Caki2 (cell line): ENCODE measurements around the gene DFFB. TPM values are rescaled to one million over a fixed set of nuclear protein-coding genes. Genes with fewer than 3 reads are reported as not detected.

Experiments used
- DNase-seq: peaks from one replicate; pipeline ENCODE4 v3.0.0-alpha.2; 2015; ENCODE audit warnings: low read depth
- in situ Hi-C: cut with HindIII; loops from 2 replicates; pipeline ENCODE4 v1.10.0; 2016; ENCODE audit warnings: low sequenced_read_pairs, low pct_unique_long_range_greater_than_20kb, mixed read lengths
- total RNA-seq: library from RNA; depleted of rRNA; stranded (reverse); fragments of >200 nt; shearing (Covaris generic); gene quantifications from 2 replicates; pipeline ENCODE4 v1.2.3, GENCODE V29; 2014; ENCODE audit warnings: low replicate concordance

Gene DFFB
- total RNA-seq, 1 experiment from 2014 or later, result 27.9 TPM

DNA sequence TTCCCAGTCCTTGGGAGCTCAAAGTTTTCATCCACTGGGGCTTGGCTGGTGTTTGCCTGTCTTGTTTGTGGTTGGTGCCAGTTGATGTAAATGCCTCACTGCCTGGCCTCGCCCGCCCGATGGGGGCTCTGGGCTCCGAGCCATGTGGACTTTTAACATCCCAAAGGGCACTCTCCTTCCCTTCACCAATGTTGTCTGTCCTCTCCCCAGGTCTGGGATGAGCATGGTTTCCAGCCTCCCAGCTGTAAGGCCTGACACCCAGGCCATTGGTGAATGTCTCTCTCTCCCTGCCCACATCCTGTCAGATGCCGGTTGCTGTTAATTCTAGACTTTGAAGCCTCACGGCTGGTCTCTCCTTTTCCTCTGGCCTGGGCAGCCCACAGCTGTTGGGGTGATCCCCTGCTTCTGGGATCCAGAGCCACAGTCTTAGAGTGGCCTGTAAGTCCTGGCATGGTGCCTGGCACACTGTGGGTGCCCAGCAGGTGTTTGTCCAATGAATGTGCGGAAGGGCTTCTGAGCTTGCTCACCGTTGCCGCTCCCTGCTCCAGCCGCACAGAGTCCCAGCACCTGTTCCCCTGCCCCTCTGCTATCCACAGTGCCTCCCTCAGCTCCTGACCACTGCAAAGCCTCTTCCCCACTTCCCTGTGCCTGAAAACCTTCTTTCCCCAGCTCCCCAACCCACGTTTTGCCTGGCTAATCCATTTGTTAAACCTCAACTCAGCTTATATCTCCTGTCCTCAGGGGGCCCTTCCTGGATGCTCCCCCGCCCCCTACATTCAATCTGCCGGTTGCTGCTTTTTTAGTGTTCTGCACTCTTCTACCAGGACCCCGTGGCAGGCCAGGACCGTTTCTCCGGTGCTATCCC lies 46.1 kb downstream of the DFFB start:
- no peak for DNase-seq
- in situ Hi-C loops, result no loop called here

DNA sequence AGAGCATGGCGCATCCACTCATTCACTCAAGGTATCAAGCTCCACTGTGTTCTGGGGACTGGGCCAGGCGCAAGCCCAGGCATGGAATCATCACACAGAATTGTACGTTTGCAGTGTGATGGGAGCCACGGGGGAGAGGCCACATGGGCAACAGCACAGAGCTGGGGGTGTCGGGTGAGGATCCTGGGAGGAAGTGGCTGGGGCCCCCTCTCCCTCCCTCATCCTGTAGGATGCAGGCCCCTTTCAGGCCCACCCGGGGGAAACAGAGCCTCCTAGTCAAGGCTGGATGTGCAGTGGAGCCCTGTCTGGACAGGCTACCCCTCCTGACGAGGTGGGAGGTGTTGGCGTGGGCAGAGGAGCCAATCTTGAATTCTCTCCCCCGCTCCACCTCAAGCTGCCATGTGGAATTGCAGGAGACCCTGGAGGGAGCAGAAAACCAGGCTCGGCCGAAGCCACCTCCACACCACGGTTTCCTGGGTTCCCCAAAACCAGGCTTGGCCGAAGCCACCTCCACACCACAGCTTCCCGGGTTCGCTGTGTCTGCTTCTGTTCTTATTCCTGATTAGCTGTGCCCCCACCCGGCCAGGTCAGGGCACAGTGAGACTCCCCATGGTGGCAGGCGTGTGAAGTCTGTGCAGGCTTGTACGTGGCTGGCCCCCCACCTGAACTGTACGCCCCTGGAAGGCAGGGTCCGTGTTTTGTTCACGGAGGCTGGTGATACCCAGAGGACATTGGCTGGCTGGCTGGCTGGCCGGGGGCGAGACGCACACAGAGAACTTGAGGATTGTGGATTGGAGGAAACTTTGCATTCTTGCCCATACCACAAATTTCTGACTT lies 46.9 kb downstream of the DFFB start:
- in situ Hi-C loops, result no loop called here

DNA sequence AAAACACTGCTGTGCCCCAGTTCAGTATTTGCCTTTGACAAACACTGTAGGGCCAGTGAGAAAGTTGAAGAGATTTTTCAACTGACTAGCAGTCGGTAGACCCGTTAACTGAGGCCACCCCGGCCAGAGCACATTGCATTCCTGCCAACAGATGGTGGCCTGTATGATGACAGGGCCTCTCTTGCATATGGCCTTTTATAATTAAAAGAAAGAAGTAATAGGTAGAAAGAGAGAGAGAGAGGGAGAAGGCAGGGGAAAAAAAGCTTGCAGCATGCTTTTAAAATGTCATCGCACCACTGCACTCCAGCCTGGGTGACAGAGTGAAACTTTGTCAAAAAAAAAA lies 47.5 kb downstream of the DFFB start:
- no peak for DNase-seq
- in situ Hi-C loops, result no loop called here

More for the DNA sequence above, 46.9 kb downstream of the DFFB start:
- no peak for DNase-seq

DNA sequence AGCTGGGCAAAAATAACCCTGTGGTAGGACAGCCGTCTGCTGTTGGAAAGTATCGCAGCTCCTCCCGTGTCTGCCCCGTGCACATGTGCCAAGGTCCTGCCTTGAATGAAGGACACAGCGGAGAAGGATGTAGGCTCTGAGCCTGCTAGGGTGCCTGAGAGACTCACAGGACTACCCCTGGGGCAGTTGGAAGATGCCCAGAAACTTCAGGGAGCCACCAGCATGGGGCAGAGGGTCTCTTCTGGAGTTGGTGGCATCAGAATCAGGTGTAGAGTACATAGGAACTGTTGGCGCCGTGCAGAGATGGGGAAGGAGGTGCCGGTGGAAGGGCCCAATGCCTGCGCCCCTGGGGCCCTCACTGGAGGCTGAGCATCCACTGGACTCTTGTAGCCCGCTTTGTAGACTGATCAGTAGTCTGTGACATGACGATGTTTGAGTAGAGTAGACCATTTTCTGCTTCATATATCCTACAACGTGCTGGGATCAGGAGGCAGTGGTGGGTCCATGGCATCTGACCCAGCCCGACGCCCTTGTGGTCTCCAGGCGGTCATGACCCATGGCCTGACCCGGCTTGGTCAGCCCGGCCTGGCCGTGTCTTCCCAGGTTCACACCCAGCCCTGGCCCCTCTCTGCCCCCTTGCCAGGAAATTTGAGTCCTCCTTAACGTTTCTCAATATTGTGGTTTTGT lies 48.1 kb downstream of the DFFB start:
- in situ Hi-C loops, result no loop called here

DNA sequence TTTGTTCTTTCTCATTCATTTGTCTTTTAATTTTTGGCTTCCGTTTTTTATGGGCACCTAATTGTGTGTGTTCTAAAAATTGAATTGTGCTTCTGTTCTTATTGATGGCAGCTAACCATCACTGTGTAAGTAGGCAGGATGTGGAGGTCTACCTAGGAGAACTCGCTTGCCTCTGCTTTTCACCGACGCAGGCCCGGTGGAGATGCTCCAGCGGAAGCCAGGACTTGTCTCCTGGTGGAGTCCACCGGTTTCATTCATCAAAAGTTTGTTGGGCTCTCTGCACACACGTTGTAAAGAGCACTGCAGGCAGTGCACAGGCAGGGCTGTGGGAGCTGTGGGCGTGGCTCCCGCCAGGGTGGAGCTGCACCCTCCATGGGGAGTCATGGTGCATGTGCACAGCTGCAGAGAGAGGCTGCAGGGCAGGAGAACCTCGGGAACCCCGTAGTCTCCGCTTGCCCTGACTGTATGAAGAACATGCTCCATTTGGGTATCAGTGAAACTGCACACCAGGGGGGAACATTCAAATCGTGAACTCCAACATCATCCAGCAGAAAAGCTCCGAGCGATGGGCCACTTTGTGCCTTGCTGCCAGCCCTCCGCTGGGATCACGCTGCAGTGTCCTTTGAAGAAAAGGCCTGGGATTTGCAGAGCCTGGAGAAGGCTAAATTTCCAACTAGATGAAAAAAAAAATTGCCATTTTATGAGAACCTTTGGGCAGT lies 48.8 kb downstream of the DFFB start:
- DNase-seq, result no peak
- in situ Hi-C loops, result no loop called here

More for the DNA sequence above, 48.1 kb downstream of the DFFB start:
- no peak for DNase-seq

DNA sequence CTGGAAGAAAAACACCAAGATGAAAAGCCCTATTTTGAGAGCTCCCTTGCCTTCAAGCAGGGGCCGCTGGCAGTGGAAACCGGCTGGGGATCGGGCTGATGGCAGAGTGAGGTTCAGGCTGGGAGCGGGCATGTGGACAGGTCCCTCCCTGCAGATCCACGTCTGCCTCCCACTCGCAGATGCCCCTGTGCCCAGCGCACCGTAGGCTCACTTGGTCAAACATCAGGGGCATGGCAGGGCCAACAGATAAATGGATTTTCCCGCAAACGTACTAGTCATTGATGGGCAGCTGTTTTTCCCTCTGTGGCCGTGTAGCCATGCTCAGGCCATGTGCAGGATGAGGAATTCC lies 49.4 kb downstream of the DFFB start:
- no peak for DNase-seq
- in situ Hi-C loops, result no loop called here

DNA sequence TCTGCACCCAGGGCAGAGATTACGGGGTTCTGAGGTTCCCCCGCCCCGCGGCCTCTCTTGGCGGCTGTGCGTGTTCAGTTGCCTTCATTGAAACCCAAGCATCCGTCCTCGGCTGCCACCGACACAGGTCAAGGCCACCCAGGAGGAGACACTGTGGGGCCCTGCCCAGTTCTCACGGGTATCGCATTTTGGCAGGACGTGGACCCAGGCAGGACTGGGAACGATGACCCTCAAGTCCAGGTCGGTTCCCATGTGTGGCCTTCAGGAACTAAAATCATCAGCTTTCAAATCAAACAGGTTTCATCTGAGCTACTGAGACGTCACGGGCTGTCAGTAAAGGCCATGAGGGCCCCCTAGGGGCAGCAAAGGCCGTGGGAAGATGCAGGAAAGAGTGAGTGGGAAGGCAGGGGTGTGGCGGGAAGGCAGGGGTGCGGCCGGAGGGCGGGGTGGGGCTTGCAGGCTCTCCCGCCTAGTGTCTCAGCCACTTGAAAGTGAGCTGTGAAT lies 49.8 kb downstream of the DFFB start:
- DNase-seq, result no peak
- in situ Hi-C loops, result no loop called here

DNA sequence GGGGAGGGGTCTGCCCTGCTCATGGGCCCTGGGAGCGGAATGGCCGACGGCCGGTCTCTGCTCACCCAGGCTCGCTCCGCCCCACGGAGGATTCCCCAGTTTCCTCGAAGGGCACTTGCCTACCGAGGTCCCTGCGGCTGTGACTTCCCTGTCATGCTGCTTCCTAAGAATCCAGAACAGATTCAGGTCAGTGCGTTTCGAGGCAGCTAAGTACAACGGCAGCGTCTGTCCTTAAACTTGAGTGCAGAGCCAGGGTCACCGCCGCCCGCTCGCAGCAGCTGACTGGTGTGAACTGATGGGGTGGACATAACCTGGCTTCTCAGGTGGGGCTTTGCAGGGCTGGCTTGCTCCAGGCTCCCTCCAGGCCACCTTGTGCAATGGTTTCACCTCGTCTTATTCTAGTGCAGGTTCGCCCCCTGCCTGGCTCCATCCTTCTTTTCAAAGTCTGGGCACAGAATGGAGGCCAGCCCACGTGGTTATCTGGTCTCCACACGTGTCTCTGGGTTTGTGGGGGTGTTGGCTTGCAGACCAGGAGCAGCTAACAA lies 50.4 kb downstream of the DFFB start:
- no peak for DNase-seq
- in situ Hi-C loops, result no loop called here

DNA sequence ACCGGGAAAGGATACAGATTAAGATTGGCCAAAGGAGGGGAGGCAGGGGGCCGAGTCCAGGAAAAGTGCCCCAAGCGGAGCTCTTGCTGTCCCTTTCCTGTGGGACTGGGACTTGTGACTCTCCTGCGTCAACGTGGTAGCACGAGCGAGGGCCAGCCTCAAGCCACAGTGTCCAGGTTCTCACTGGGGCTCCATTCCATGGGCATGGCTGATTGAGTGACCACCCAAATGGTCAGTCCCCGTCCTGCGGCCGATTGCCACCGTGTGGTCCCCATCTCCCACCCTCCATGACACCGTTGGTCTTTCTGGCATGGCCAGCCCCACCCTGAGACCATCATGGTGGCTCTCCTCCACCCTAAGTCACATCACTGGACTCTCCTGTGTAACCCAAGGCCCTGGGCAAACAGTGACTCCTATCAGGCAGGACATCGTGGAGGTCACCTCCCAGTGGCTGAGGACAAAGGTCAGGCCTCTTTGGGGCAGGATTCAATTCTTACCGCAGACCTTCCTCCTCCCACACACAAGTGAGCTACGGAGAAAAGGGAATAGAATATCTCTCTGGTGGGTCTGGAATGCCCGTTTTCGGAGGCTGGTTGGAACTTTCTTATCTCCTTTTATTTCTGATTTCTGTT lies 51.7 kb downstream of the DFFB start:
- DNase-seq, result no peak
- in situ Hi-C loops, result no loop called here

DNA sequence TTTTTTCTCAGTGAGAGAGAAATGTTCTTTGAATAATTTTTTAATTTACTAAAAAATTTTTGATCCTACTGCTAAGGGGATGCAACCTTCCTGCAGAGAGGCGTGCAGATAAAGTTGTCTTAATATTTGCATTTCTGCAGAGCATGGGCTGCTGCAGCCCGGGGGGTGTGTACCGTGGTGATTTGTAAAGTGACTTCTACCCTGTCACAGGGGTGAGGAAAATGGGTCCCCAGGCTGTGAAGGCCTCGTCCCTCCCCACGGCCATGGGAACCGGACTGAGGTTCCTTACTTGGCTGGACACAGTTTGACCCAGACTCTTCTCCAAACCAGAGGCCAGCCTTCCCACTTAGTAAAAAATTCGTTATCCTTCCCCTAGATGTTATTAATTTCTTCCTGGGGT lies 52.3 kb downstream of the DFFB start:
- DNase-seq, result no peak
- in situ Hi-C loops, result no loop called here

DNA sequence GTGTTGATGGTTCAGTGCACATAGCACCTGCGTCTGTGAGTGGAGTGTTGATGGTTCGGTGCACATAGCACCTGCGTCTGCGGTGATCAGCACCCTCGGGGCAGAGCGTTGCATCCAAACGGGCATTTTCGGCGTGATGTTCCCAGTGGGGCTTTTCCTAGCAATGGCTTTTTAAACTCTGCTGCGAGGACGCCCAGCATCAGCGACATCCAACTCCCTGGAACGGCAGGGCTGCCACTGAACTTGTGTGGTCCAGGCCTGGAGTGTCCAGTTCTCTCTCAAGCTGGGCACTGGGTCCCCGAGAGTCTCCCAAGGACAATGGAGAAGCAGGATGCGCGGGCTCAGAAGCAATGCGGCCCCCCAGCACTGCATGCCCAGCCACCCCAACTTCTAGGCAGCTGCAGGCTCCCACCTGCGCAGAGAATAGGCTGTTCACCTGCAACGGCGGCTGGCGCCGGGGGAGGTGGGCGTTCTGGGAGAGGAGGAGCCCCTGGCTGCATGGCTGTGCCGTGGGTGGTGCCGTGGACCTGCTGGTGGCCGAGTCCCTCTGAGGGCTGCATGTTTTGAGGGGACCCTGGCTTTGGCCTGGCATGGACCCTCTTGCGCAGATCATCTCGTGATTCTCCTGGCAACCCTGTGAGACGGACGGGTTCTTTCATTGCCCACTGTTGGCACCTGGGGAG lies 52.9 kb downstream of the DFFB start:
- in situ Hi-C loops, result no loop called here
- DNase-seq, result no peak

DNA sequence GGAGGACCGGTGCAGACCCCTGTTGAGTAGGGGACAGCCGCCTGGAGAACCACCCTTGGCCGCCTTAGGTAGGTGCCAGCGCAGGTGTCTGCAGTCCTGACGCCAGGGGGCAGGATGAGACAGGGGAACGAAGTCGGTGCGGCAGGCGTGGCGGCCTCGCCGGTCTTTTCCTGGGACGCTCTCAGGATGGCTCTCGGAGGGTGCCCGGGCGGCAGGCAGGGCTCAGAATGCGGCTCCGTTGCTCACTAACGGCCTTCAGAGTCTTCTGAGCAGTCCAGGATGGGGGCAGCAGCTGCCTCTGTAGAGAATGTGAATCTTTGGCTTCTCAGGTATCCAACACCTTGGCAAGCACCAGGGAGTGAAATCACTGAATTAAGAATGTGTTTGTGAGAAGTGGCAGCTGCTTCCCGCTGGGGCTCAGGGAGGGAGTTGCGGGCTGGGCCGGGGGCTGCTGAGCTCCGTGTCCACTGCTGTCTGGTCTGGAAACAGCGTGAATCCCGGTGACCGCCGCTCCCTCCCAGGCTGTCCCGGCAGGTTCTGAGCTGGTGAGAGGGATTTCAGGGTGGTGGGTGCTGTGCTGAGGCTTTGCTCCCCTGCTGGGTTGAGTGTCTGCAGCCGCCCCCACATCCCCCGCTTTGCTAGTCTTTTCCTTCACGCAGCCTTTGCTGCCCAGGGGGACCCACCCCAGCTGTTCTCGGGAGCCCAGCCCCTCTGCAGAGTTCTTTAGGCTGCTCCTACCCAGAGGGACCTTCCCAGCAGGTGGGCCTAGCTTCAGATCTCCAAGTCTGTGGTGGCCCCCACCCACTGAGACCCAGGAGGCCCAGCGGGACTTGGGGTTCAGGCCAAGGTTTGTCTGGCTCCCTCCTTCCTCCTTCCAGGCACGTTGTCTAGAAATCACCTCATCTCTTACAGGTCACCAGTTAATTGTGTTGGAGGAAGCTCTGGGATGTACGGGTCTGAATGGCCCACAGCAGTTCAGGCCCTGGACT lies 53.9 kb downstream of the DFFB start:
- in situ Hi-C loops, result no loop called here
- DNase-seq, result peak; percentile 25

DNA sequence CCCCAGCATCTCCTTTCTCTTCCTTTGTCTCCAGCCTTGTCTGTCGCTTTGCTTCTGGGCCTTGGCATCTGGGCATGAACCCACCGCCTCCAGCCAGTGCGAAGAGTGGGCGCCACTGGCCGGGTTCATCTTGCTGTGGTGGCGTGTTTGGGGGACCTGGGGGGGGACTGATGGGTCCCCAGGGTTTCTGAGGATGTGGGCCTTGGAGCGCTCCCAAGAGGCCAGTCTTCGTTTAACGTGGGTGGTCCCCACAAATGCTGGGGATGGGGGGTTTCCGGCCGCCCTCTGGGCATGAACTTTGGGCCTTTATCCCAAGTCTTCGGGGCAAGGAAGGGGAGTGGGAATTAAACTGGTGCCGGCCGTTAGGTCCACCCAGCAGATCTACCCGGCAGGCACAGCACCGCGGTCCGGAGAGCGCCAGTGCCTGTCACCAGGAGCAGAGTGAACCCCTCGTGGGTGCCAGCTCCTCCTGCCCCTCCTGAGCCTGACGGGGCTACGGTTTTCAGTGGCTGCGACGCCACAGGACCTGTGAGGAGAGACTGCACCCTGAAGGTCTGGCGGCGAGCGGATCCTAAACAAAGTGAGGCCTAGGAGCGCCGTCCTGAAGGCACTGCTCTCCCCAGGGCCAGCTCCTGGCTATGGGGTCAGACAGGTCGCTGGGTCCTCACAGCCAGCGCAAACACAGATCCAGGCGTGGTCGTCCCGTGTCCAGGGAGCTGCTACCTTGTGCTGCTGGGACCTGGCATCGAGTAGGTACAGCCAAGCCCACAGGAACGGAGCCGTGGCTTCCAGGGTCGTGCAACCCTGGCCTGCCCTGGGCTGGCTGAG lies 54.9 kb downstream of the DFFB start:
- in situ Hi-C loops, result no loop called here
- no peak for DNase-seq

DNA sequence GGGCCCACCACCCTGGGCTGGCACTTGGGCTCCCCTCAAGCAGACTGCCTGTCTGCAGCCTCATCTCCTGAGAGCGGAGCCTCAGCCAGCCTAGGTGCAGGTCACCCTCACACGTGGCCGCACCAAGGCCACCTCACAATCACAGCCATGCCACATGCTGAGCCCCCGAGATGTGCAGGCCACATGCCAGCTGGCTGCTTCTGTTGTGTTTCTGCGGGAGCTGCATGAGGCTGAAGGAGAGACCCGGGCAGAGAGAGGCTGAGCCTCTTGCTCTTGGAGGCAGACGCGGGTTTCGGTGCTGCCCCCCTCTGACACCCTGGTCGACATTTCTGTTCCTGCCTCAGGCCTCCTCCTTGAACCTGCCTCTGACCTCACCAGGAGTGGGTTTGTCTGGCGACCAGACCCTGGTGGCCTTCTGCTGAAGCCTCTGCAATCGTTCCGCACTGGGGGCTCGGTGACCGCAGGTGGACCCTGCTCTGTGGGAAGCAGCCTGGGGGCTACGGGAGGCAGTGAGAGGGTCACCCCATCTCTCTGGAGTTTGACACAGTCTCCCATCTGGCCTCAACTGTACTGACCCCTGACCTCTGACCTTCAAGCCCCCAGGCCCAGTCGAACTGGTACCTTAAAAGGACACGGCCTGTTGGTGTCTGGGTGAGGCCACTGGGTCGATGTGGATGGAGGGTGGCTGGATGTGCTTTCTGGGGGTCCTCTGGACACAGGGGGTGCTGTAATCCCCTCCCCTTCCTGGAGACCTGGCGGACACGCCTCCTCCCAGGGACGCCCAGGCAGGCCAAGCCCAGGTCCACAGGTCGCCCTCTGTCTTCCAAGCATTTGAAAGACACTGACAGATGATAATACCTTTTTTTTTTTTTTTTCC lies 55.8 kb downstream of the DFFB start:
- DNase-seq, result no peak
- in situ Hi-C loops, result no loop called here
